Spleen (tissue), 11 donors: ENCODE results near the gene KANSL1. TPM values are rescaled to one million over a fixed set of nuclear protein-coding genes. Genes with fewer than 3 reads are reported as not detected.

Source experiments
- DNase-seq: peaks from one replicate; pipeline ENCODE4 v3.0.0-alpha.2; 2020
- H3K27ac ChIP-seq, 8 donors: fragments of 200-600 bp; sonication (generic) in 7 of 8; 1 replicate in 4 of 8; 2 replicates in 4 of 8; pipeline versions ENCODE4 v1.5.0 to v1.8.0; 2016 to 2021; ENCODE audit warnings: inconsistent platforms in 4 of 8, mild to moderate bottlenecking in 4 of 8, moderate library complexity in 1 of 8
- H3K27me3 ChIP-seq, 7 donors: fragments of 200-600 bp; sonication (generic) in 6 of 7; replicated peaks in 1 of 7; 1 replicate in 4 of 7; 2 replicates in 3 of 7; pipeline versions ENCODE4 v1.5.0 to v1.8.0; 2016 to 2021; ENCODE audit warnings: inconsistent platforms in 3 of 7, mild to moderate bottlenecking in 1 of 7
- H3K36me3 ChIP-seq, 6 donors: fragments of 200-600 bp; sonication (generic) in 5 of 6; 1 replicate in 4 of 6; 2 replicates in 2 of 6; pipeline versions ENCODE4 v1.5.0 to v1.8.0; 2016 to 2021; ENCODE audit warnings: inconsistent platforms in 2 of 6
- H3K4me1 ChIP-seq, 6 donors: fragments of 200-600 bp; sonication (generic) in 5 of 6; 1 replicate in 3 of 6; 2 replicates in 3 of 6; pipeline versions ENCODE4 v1.5.0 to v1.8.0; 2016 to 2021; ENCODE audit warnings: inconsistent platforms in 3 of 6
- H3K4me3 ChIP-seq, 8 donors: fragments of 200-600 bp; sonication (generic) in 7 of 8; 1 replicate in 4 of 8; 2 replicates in 4 of 8; pipeline versions ENCODE4 v1.5.0 to v1.8.0; 2016 to 2021; ENCODE audit warnings: inconsistent platforms in 4 of 8, mild to moderate bottlenecking in 4 of 8, moderate library complexity in 2 of 8
- H3K9me3 ChIP-seq, 8 donors: fragments of 200-600 bp; sonication (generic) in 7 of 8; 1 replicate in 4 of 8; 2 replicates in 4 of 8; pipeline versions ENCODE4 v1.5.0 to v1.8.0; 2016 to 2021; ENCODE audit warnings: inconsistent platforms in 4 of 8
- CTCF ChIP-seq, 11 experiments: fragments of 200-600 bp in 7 of 11; fragments of 450-650 bp in 4 of 11; sonication (generic) in 4 of 11; IDR thresholded peaks in 8 of 11; conservative IDR thresholded peaks in 3 of 11; 1 replicate in 7 of 11; 2 replicates in 4 of 11; pipeline versions ENCODE4 v1.4.0 to v1.8.0; 2016 to 2021; ENCODE audit warnings: antibody characterized with exemption in 11 of 11, inconsistent platforms in 4 of 11, mild to moderate bottlenecking in 1 of 11
- POLR2A ChIP-seq, 3 donors: fragments of 450-650 bp; IDR thresholded peaks; one replicate each; pipeline ENCODE4 v1.5.1; 2017; ENCODE audit warnings: antibody characterized with exemption in 3 of 3, mild to moderate bottlenecking in 1 of 3
- POLR2AphosphoS5 ChIP-seq, 3 donors: sonication (generic); formaldehyde crosslinking; IDR thresholded peaks; one replicate each; pipeline ENCODE4 v1.5.1; 2017; ENCODE audit warnings: antibody characterized with exemption in 3 of 3
- WGBS, 5 donors: extraction: QIAGEN DNeasy Blood & Tissue Kit in 3 of 5; methylation state at CpG; one replicate each; pipeline versions ENCODE4 v1.1.5 to v1.1.7; 2013 to 2018; 5-methylcytosine and 5-hydroxymethylcytosine counted together
- intact Hi-C: fragments of 100-400 bp; cut with DNase I; formaldehyde crosslinking; loops from one replicate; pipeline ENCODE4 v1.15.0; 2023; ENCODE audit warnings: low total_unique reads
- polyA plus RNA-seq, 3 donors: library from polyadenylated mRNA; stranded (reverse); fragments of 200-250 nt; gene quantifications; one replicate each; pipeline ENCODE4 v1.2.1, GENCODE V29; 2013
- total RNA-seq, 7 donors: library from RNA; depleted of rRNA in 3 of 7; stranded (reverse); fragments of >200 nt in 3 of 7; fragmentation: NEBNext Ultra II Directional in 4 of 7; extraction: Animal tissue kit (Norgen Biotek cat#: 25700) in 4 of 7; gene quantifications; one replicate each; pipeline versions ENCODE4 v1.1.0 to v1.2.1, GENCODE V29; 2016 to 2021
- donor health status: healthy with polysubstance abuse.
- donor health status: DM: no; HTN: no; CAD: no; lungs with moderate emphysema.
- donor health status: DM: no; HTN: no; CAD: no.
- donor health status: Bipolar disorder and iron deficiency.
- donor health status: healthy.
- donor health status: DM: no; HTN: no; CAD: no.
- donor health status: DM: yes; HTN: yes; CAD: no.

Gene KANSL1
- total and polyA plus RNA-seq, 10 donors: 10.9 to 173 (median 116) TPM

GRCh38 chr17:46157443-46158062 lies 35.7 kb downstream of the KANSL1 start:
- no peaks in the 10 kb centered on the region for H3K27me3 ChIP-seq
- intact Hi-C loops: no loop called here
- DNase-seq: no peak
- no peak overlapping the region for H3K4me3 ChIP-seq
- H3K36me3 ChIP-seq: no peaks in the 10 kb centered on the region
- TF ChIP-seq CTCF (IDR thresholded peaks at IDR 0.05 in 8 of 11, conservative IDR thresholded peaks at IDR 0.05 in 3 of 11): no peak
- TF ChIP-seq POLR2AphosphoS5 (IDR thresholded peaks at IDR 0.05): no peak
- no peak for TF ChIP-seq POLR2A (IDR thresholded peaks at IDR 0.05)
- peaks cover 69 to 100% (median 94%) of the 10 kb centered on the region in 6 donors for H3K4me1 ChIP-seq
- WGBS, 5 donors: 62 to 80% (median 71%) methylated on average over 3 of the region's 3 CpGs
- H3K9me3 ChIP-seq: no peaks in the 10 kb centered on the region
- peak overlapping the region in 3 of 8 donors; percentile 0 to 30 (median 10) for H3K27ac ChIP-seq

GRCh38 chr17:46154151-46154816 lies 38.9 kb downstream of the KANSL1 start:
- 35 to 50% (median 36%) methylated on average over 9 of the region's 9 CpGs for WGBS, 5 donors
- H3K27ac ChIP-seq: peak overlapping the region in 4 of 8 donors; percentile 7 to 60 (median 38)
- TF ChIP-seq POLR2AphosphoS5 (IDR thresholded peaks at IDR 0.05) (no peak), CTCF (IDR thresholded peaks at IDR 0.05 in 8 of 11, conservative IDR thresholded peaks at IDR 0.05 in 3 of 11) (no peak), POLR2A (IDR thresholded peaks at IDR 0.05) (no peak)
- no peaks in the 10 kb centered on the region for H3K27me3 ChIP-seq
- intact Hi-C loops: loop anchor here (5.0 kb wide), 1 partner anchor 37 kb away; no protein-coding TSS in a partner anchor
- no peaks in the 10 kb centered on the region for H3K9me3 ChIP-seq
- H3K4me3 ChIP-seq: peak overlapping the region in 1 of 8 donors; percentile 21
- peaks cover 63 to 100% (median 99%) of the 10 kb centered on the region in 6 donors for H3K4me1 ChIP-seq
- no peak for DNase-seq
- H3K36me3 ChIP-seq: no peaks in the 10 kb centered on the region

GRCh38 chr17:46152423-46152822 lies 40.8 kb downstream of the KANSL1 start:
- no peaks in the 10 kb centered on the region for H3K9me3 ChIP-seq
- H3K36me3 ChIP-seq: no peaks in the 10 kb centered on the region
- H3K4me3 ChIP-seq: no peak overlapping the region
- H3K27me3 ChIP-seq: no peaks in the 10 kb centered on the region
- H3K27ac ChIP-seq: peak overlapping the region in 1 of 8 donors; percentile 3
- TF ChIP-seq CTCF (IDR thresholded peaks at IDR 0.05 in 8 of 11, conservative IDR thresholded peaks at IDR 0.05 in 3 of 11) (no peak), POLR2A (IDR thresholded peaks at IDR 0.05) (no peak)
- peaks cover 54 to 100% (median 100%) of the 10 kb centered on the region in 6 donors for H3K4me1 ChIP-seq
- intact Hi-C loops: loop anchor here (5.0 kb wide), 1 partner anchor 35 kb away; no protein-coding TSS in a partner anchor
- WGBS, 5 donors: 60 to 78% (median 72%) methylated on average over 2 of the region's 2 CpGs
- DNase-seq: no peak

- intact Hi-C loops: loop anchor here (5.0 kb wide), 1 partner anchor 34 kb away; no protein-coding TSS in a partner anchor
- Histone ChIP-seq H3K4me1 (peaks cover 54 to 100% (median 100%) of the 10 kb centered on the region in 6 donors), H3K27ac (peak overlapping the region in 1 of 8 donors; percentile 3)
Observed at GRCh38 chr17:46151762-46152161, 41.5 kb downstream of the KANSL1 start.

More at GRCh38 chr17:46151762-46152161, 41.5 kb downstream of the KANSL1 start:
- TF ChIP-seq POLR2AphosphoS5 (IDR thresholded peaks at IDR 0.05) (no peak), CTCF (IDR thresholded peaks at IDR 0.05 in 8 of 11, conservative IDR thresholded peaks at IDR 0.05 in 3 of 11) (no peak), POLR2A (IDR thresholded peaks at IDR 0.05) (no peak)
- Histone ChIP-seq H3K27me3 (no peaks in the 10 kb centered on the region), H3K9me3 (no peaks in the 10 kb centered on the region), H3K36me3 (no peaks in the 10 kb centered on the region), H3K4me3 (no peak overlapping the region)
- DNase-seq: no peak
